Prostate gland (tissue), 2 donors: ENCODE measurements around the gene NUFIP1.

Source experiments
- CTCF ChIP-seq, 4 experiments: fragments of 200-600 bp in 2 of 4; fragments of 450-650 bp in 2 of 4; sonication (generic) in 2 of 4; IDR thresholded peaks; 1 replicate in 3 of 4; 2 replicates in 1 of 4; pipeline ENCODE4 v1.5.1; 2016 to 2019; ENCODE audit warnings: antibody characterized with exemption in 4 of 4, mild to moderate bottlenecking in 2 of 4, moderate library complexity in 2 of 4
- POLR2A ChIP-seq: fragments of 450-650 bp; IDR thresholded peaks from one replicate; pipeline ENCODE4 v1.6.1; 2016; ENCODE audit warnings: antibody characterized with exemption, mild to moderate bottlenecking
- POLR2AphosphoS5 ChIP-seq: sonication (generic); formaldehyde crosslinking; IDR thresholded peaks from one replicate; pipeline ENCODE4 v1.6.1; 2017; ENCODE audit warnings: antibody characterized with exemption

DNA sequence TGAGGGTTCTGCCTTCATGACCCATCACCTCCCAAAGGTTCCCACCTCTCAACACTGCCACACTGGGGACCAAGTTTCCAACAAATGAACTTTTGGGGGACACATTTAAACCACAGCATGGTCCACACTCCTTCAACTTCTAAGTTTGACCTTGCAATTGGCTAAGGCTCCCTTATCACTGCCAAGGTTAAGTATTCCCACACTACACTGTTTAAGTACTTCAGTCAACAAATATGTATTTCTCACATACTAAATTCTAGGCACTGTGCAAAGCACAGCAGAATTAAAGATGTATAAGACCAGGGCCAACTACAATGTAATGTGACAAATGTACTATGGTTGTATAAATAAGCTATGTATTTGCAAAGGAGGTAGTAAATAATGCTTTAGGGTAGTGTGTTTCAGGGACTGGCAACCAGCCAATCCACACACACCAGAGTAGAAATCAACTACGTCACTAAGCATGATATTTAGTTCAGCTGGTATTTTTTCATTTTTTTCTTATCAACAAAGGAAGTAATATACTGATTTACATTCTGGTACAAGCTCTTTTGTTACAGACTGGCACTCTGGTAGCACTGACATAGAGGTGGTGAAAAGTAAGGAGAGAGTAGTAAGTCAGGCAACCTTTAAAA, 12.2 kb downstream of the NUFIP1 start:
- no peak for TF ChIP-seq CTCF (IDR thresholded peaks at IDR 0.05)
- no peak for TF ChIP-seq POLR2A
- no peak for TF ChIP-seq POLR2AphosphoS5
